Vagina (tissue), 2 donors: ENCODE measurements around the gene TIMM23B.
"Not testable (repeated sequence)": the region's sequence is repeated elsewhere in the genome, so short reads cannot be mapped to it uniquely, and the experiment has no call there.

Source experiments
- CTCF ChIP-seq, 3 experiments: fragments of 450-650 bp in 2 of 3; fragments of 200-600 bp in 1 of 3; sonication (generic) in 1 of 3; IDR thresholded peaks; one replicate each; pipeline ENCODE4 v1.5.1; 2017 to 2019; ENCODE audit warnings: antibody characterized with exemption in 3 of 3, mild to moderate bottlenecking in 2 of 3, moderate library complexity in 2 of 3
- POLR2A ChIP-seq, 2 donors: fragments of 450-650 bp; IDR thresholded peaks; one replicate each; pipeline ENCODE4 v1.6.1; 2017; ENCODE audit warnings: antibody characterized with exemption in 2 of 2, mild to moderate bottlenecking in 2 of 2, moderate library complexity in 2 of 2
- POLR2AphosphoS5 ChIP-seq, 2 donors: sonication (generic); formaldehyde crosslinking; IDR thresholded peaks; one replicate each; pipeline ENCODE4 v1.9.0; 2017; ENCODE audit warnings: antibody characterized with exemption in 2 of 2, mild to moderate bottlenecking in 2 of 2, low read depth in 1 of 2; ENCODE audit not compliant: insufficient read depth in 1 of 2

- TF ChIP-seq CTCF (IDR thresholded peaks at IDR 0.05); POLR2AphosphoS5 (IDR thresholded peaks at IDR 0.05; ENCODE audit: insufficient read depth in 1 of 2, low read depth in 1 of 2); POLR2A (IDR thresholded peaks at IDR 0.05): not testable (repeated sequence)
These were observed 28.5 kb downstream of the TIMM23B start for GRCh38 chr10:49970331-49970857.
